22Rv1 (cell line): ENCODE data around the gene IGSF9.

Source experiments
- H3K27ac ChIP-seq: fragments of 450-650 bp; 2 replicates; pipeline ENCODE4 v1.5.1; 2017
- ZFX ChIP-seq: fragments of 450-650 bp; IDR thresholded peaks from 2 replicates; pipeline ENCODE4 v1.6.1; 2017; ENCODE audit warnings: antibody characterized with exemption, borderline replicate concordance
- TF ChIP-seq, protein P1 (sequence below): fragments of 450-650 bp; IDR thresholded peaks from 2 replicates; pipeline ENCODE4 v1.5.1; 2017; ENCODE audit warnings: mild to moderate bottlenecking

Gene IGSF9

DNA sequence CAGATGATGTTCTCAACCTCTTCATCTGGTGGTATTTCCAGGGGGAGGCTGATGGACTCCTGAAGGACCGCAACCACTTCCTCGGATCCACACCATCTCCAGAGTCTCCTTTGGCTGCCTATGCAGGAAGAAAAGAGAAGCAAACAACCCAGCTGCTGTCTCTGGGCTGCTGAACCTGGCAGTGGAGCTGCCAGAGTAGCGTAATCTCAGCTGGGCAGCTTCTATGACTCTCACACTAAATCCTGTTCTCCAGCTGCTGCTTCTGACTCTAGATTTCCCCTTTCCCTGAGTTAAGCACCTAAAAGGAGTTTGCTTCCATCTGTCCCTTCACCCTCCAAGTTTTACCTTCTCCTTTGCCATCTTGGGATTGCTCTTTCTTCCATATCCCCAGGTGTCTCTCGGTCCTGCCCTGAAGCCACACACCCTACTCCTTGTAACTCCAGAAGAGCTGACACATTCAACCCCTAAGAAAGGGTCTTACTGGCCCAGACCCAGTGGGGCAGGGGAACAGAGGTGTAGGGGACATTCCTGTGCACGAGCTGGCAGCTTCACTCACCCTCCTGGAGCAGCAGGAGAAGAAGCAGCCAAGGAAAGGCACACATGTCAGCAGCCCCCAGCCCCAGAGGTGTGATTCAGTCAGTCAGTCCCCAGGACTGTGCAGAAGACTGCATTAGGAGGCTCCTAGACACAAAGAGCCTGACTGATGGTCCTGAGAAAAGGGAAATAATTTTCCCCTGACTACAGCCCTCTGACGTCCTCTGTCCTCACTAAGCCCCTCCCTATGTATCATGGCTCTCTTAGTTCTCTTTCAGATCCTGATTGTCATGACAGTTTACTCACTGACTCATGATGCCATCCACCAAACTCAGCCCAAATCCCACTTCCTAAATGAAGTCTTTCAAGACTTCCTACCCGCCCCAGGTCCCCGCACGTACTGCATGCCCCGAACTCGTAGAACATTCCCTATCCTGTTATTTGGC, 8.4 kb upstream of the IGSF9 start, which contains the start of gene SLAMF9:
Gene SLAMF9 (minus strand): TSS at position 702 of the 980 bp plus-strand sequence. CDS start 100 bp downstream, at position 602.
- no peak within 1 kb of the TSS for H3K27ac ChIP-seq
- TF ChIP-seq, protein P1, sequence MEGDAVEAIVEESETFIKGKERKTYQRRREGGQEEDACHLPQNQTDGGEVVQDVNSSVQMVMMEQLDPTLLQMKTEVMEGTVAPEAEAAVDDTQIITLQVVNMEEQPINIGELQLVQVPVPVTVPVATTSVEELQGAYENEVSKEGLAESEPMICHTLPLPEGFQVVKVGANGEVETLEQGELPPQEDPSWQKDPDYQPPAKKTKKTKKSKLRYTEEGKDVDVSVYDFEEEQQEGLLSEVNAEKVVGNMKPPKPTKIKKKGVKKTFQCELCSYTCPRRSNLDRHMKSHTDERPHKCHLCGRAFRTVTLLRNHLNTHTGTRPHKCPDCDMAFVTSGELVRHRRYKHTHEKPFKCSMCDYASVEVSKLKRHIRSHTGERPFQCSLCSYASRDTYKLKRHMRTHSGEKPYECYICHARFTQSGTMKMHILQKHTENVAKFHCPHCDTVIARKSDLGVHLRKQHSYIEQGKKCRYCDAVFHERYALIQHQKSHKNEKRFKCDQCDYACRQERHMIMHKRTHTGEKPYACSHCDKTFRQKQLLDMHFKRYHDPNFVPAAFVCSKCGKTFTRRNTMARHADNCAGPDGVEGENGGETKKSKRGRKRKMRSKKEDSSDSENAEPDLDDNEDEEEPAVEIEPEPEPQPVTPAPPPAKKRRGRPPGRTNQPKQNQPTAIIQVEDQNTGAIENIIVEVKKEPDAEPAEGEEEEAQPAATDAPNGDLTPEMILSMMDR: no peak
- no peak for TF ChIP-seq ZFX

GRCh38 chr1:159952932-159953331, 7.5 kb upstream of the IGSF9 start:
- no peak overlapping the region for H3K27ac ChIP-seq
- no peak for TF ChIP-seq ZFX
- TF ChIP-seq, protein P1: no peak

DNA sequence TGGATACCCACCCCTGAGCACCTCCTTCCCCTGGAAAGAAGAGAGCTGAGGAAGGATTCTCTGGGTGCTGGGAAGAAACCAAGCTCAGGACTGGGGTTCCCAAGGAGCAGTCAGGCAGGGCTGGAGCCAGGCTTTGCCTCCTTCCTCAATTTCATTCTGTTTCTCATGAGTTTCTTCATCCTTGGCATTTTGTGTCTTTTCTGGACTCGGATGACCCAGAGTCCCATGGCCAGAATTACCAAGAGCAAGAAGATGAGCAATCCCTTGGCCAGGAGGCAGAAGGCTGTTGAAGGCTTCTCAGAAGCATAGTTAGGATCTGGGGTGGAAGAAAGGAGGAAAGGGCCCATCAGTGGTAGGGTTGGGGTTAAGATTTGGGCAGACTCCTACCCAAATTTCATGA, 6.1 kb upstream of the IGSF9 start:
- TF ChIP-seq, protein P1: no peak
- TF ChIP-seq ZFX: no peak
- no peak overlapping the region for H3K27ac ChIP-seq

DNA sequence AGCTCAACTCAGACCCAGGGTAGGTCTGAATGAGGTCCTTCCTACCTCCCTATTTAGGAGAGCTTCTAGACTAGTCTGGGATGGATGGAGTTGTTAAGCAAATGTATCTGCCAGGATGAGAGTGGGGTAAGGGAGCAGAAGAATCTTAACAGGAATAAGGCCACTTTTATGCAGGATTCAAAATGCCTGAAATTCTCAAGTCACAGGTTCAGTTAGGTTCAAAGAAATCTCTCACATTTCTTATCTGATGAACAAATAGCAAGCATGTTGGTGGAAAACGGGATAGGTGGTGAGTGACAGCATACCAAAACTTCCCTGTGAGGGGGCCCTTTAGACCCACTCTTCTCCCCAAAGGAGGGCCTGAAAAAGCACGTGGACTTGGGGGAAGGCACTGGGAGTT, 5.6 kb upstream of the IGSF9 start:
- TF ChIP-seq, protein P1: no peak
- TF ChIP-seq ZFX: no peak
- no peak overlapping the region for H3K27ac ChIP-seq

DNA sequence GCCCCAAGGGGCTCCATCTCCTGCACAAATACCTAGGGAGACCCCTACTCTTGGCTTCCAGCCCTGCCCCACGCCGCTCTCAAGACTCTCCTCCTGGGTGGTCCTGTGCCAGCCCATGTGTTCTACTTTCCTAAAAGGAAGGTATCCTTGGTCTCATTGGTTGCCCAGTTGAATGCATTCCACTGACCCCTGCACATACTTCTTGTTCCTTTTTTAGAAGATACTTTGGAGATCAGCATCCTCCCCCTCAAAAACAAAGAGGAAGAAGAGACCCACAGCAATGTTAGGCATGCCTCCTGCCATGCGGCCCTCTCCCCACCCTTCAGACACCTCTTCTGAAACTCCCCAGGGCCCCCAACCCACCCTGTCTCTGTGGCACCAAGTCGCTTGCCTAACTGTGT, 4.6 kb upstream of the IGSF9 start:
- no peak overlapping the region for H3K27ac ChIP-seq
- no peak for TF ChIP-seq ZFX
- TF ChIP-seq, protein P1: no peak

GRCh38 chr1:159949123-159949522, 3.7 kb upstream of the IGSF9 start:
- H3K27ac ChIP-seq: peak overlapping the region; percentile 32
- no peak for TF ChIP-seq ZFX
- TF ChIP-seq, protein P1: no peak

DNA sequence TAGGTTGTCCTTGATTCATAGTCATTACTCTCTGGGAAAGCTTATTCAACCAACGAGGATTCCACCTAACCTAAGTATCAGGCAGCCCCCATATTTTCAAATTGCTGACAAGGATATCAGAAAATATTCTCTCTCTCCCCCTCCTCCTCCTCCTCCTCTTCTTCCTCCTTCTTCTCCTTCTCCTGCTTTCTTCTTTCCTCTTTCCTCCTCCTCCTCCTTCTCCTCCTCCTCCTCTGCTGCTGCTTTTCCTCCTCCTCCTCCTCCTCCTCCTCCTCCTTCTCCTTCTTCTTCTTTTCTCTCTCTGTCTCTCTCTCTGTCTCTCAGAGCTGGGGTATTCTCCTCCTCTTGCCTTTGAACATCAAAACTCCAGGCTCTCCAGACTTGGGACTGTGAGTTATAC, 2.5 kb upstream of the IGSF9 start:
- no peak overlapping the region for H3K27ac ChIP-seq
- TF ChIP-seq, protein P1: no peak
- TF ChIP-seq ZFX: no peak
